Measurements from ENCODE around the gene ZNF568.

The ZNF568 gene

GRCh38 chr19:36915992-36916830 lies at the start of gene ZNF568, which contains the start of gene ZNF829:
Gene ZNF568 (plus strand): TSS chr19:36916332. CDS start chr19:36922771, 6,439 bp downstream.
Gene ZNF829 (minus strand): TSS chr19:36916291. CDS start chr19:36915167, 1,124 bp downstream.
- DNase-seq, result peak; percentile 93

- no peak for DNase-seq
Measured at GRCh38 chr19:36876993-36877938, 38.9 kb upstream of the ZNF568 start.

GRCh38 chr19:36891768-36892357 lies 24.3 kb upstream of the ZNF568 start:
- DNase-seq, result no peak

GRCh38 chr19:36894849-36895383 lies 21.2 kb upstream of the ZNF568 start:
- DNase-seq, result no peak

GRCh38 chr19:36898422-36898821 lies 17.7 kb upstream of the ZNF568 start:
- DNase-seq, result no peak

- DNase-seq, result no peak
Measured at GRCh38 chr19:36916991-36917390, 859 bp downstream of the ZNF568 start.

GRCh38 chr19:36918090-36918489 lies 2.0 kb downstream of the ZNF568 start:
- DNase-seq, result no peak

- DNase-seq, result no peak
Measured at GRCh38 chr19:36931684-36932083, 15.6 kb downstream of the ZNF568 start.

GRCh38 chr19:36939153-36939552 lies 23.0 kb downstream of the ZNF568 start:
- no peak for DNase-seq

GRCh38 chr19:36950335-36951119 lies 34.4 kb downstream of the ZNF568 start:
- DNase-seq, result no peak

GRCh38 chr19:36962346-36962745 lies 46.2 kb downstream of the ZNF568 start:
- no peak for DNase-seq

- no peak for DNase-seq
Measured at GRCh38 chr19:36963280-36963679, 47.1 kb downstream of the ZNF568 start.

GRCh38 chr19:36972571-36972970 lies 56.4 kb downstream of the ZNF568 start:
- DNase-seq, result no peak

- peak; percentile 76 for DNase-seq
Measured at GRCh38 chr19:36973021-36973843, 57.1 kb downstream of the ZNF568 start.

GRCh38 chr19:36973844-36974195 lies 57.7 kb downstream of the ZNF568 start:
- no peak for DNase-seq

- DNase-seq, result no peak
Measured at GRCh38 chr19:36986131-36986530, 70.0 kb downstream of the ZNF568 start.

- DNase-seq, result no peak
Measured at GRCh38 chr19:36986601-36987000, 70.5 kb downstream of the ZNF568 start.

- no peak for DNase-seq
Measured at GRCh38 chr19:36987091-36987490, 71.0 kb downstream of the ZNF568 start.

GRCh38 chr19:36997152-36997842 lies 81.2 kb downstream of the ZNF568 start:
- no peak for DNase-seq

- no peak for DNase-seq
Measured at GRCh38 chr19:36997843-36998235, 81.7 kb downstream of the ZNF568 start.

- no peak for DNase-seq
Measured at GRCh38 chr19:36999313-36999712, 83.2 kb downstream of the ZNF568 start.
